ENCODE data around the gene RAB7B. TPM values are rescaled to one million over a fixed set of nuclear protein-coding genes. Genes with fewer than 3 reads are reported as not detected.

RAB7B gene
- total and polyA plus RNA-seq, 2 of the 4 experiments (the other 2 are of a cell fraction) = 9.1 to 14.7 TPM

DNA sequence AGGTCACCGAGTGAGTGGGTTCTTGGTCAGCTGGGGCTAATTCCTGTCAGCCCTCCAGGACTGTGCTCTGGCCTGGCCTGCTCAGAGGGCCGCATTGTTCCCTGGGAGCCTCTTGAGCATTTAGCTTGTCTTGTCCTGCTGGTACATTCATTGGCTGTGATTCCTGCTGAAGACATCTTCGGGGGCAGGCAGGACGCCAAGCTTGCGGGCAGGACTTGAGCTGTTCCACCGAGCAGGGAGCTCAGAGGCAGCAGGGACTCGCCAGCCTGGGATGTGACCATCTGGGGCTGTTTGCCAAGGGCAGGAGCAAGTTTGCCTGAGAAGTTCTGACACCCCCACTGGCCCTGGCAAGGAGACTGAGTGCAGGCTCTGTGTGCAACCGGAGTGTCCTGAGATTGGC lies 52.9 kb downstream of the RAB7B start:
- H3K79me1 ChIP-seq (ENCODE audit: low read depth in 1 of 2, low read length in 2 of 2) = no peaks in the 10 kb centered on the region
- no peak overlapping the region for H3K4me3 ChIP-seq (ENCODE audit: insufficient read depth, low read depth, low read length)
- H2AK5ac ChIP-seq (ENCODE audit: low read depth, low read length) = no peak overlapping the region
- no peak overlapping the region for H2BK120ac ChIP-seq (ENCODE audit: low read depth, low read length)
- peaks cover 3% of the 10 kb centered on the region; the same call in 1 of the 2 replicates for H3K9me1 ChIP-seq (ENCODE audit: insufficient read depth, low read length)
- no peak overlapping the region for H4K8ac ChIP-seq (ENCODE audit: low read depth in 2 of 2, low read length in 2 of 2)
- no peak overlapping the region for H2BK5ac ChIP-seq (ENCODE audit: low read depth, low read length, poor library complexity, severe bottlenecking)
- H2AFZ ChIP-seq (replicated peaks; ENCODE audit: low read length, poor library complexity) = peak overlapping the region; percentile 56
- no peaks in the 10 kb centered on the region for H3K36me3 ChIP-seq (ENCODE audit: control insufficient read depth, insufficient read depth, low read length)
- H3K9ac ChIP-seq (ENCODE audit: low read depth, low read length) = no peak overlapping the region
- H2AK9ac ChIP-seq (replicated peaks; ENCODE audit: low read depth, low read length, poor library complexity) = peak overlapping the region; percentile 44
- H4K91ac ChIP-seq (ENCODE audit: insufficient read depth, low read depth, low read length) = no peak overlapping the region
- H3K56ac ChIP-seq (ENCODE audit: extremely low read depth, insufficient read depth, low read length) = no peak overlapping the region
- ATAC-seq (ENCODE audit: low read depth) (peak; percentile 49), DNase-seq (peak; percentile 37)
- H3K4me1 ChIP-seq (ENCODE audit: control insufficient read depth, insufficient read depth, low read length) = no peaks in the 10 kb centered on the region
- H4K5ac ChIP-seq (ENCODE audit: low read depth, low read length) = no peak overlapping the region
- no peaks in the 10 kb centered on the region for H4K20me1 ChIP-seq (ENCODE audit: insufficient read depth, low read length)
- intact Hi-C loops (cut with micrococcal nuclease) (no loop called here), in situ Hi-C loops (cut with MboI; ENCODE audit: low sequenced_read_pairs) (no loop called here), dilution Hi-C loops (cut with HindIII; ENCODE audit: low sequenced_read_pairs, unreplicated experiment) (no loop called here)
- no TSS peak for BruUV-seq (replicated peaks)
- ChIA-PET POLR2A (ENCODE audit: unreplicated experiment) (no interaction called here), CTCF (interaction anchor here (0.5 to 1.1 kb wide), 2 partner anchors 27 to 55 kb away, joined by 3 to 4 read pairs; no protein-coding TSS in a partner anchor)
- H3K23ac ChIP-seq (ENCODE audit: low read depth, low read length) = no peak overlapping the region
- H3K4me2 ChIP-seq (ENCODE audit: low read depth, low read length) = no peak overlapping the region
- no peak overlapping the region for H3K18ac ChIP-seq (ENCODE audit: low read depth, low read length)
- H2BK15ac ChIP-seq (ENCODE audit: low read depth, low read length) = no peak overlapping the region
- H3K27ac ChIP-seq (ENCODE audit: insufficient read depth, low read length) = no peak overlapping the region
- H2BK20ac ChIP-seq (ENCODE audit: low read depth, low read length) = no peak overlapping the region
- H3K4ac ChIP-seq (ENCODE audit: low read depth, low read length) = no peak overlapping the region
- H3K27me3 ChIP-seq (ENCODE audit: control insufficient read depth, insufficient read depth, low read length) = peaks cover 59% of the 10 kb centered on the region
- H3K14ac ChIP-seq (replicated peaks; ENCODE audit: low read depth, low read length) = no peak overlapping the region
- TF ChIP-seq, protein P1, sequence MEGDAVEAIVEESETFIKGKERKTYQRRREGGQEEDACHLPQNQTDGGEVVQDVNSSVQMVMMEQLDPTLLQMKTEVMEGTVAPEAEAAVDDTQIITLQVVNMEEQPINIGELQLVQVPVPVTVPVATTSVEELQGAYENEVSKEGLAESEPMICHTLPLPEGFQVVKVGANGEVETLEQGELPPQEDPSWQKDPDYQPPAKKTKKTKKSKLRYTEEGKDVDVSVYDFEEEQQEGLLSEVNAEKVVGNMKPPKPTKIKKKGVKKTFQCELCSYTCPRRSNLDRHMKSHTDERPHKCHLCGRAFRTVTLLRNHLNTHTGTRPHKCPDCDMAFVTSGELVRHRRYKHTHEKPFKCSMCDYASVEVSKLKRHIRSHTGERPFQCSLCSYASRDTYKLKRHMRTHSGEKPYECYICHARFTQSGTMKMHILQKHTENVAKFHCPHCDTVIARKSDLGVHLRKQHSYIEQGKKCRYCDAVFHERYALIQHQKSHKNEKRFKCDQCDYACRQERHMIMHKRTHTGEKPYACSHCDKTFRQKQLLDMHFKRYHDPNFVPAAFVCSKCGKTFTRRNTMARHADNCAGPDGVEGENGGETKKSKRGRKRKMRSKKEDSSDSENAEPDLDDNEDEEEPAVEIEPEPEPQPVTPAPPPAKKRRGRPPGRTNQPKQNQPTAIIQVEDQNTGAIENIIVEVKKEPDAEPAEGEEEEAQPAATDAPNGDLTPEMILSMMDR (conservative IDR thresholded peaks at IDR 0.05; ENCODE audit: low read depth, low read length) = no peak
- no peak for TF ChIP-seq MXI1 (IDR thresholded peaks at IDR 0.05; ENCODE audit: borderline replicate concordance, low read depth, low read length)
- no peaks in the 10 kb centered on the region for H3K9me3 ChIP-seq (ENCODE audit: control insufficient read depth, insufficient read depth, low read length)
- WGBS, 2 experiments (ENCODE audit: extremely low coverage in 2 of 2, insufficient read length in 1 of 2) = 28% methylated on average over 3 of the region's 8 CpGs; no CpG with 5 or more reads in 1 of the 2 experiments

All from IMR-90 (cell line).